CD14-positive monocyte (primary cell): ENCODE data around the gene CDC37L1. TPM values are rescaled to one million over a fixed set of nuclear protein-coding genes. Genes with fewer than 3 reads are reported as not detected.

Experiments
- DNase-seq, 3 donors: peaks; one replicate each; pipeline ENCODE4 v3.0.0-alpha.2; 2011 to 2022
- H2AFZ ChIP-seq: 2 replicates; pipeline ENCODE4 v1.6.0; 2012; ENCODE audit warnings: mild to moderate bottlenecking, low read depth, low read length, inconsistent platforms; ENCODE audit not compliant: insufficient read depth, poor library complexity, severe bottlenecking
- H3K27ac ChIP-seq, 2 donors: 1 replicate in 1 of 2; 2 replicates in 1 of 2; pipeline ENCODE4 v1.5.1; 2012 to 2013; ENCODE audit warnings: low read length in 2 of 2, control low read depth in 1 of 2, inconsistent platforms in 1 of 2, low read depth in 1 of 2, mild to moderate bottlenecking in 1 of 2
- H3K27me3 ChIP-seq, 2 donors: one replicate each; pipeline versions ENCODE4 v1.6.0 to v1.6.1; 2011 to 2013; ENCODE audit warnings: low read length in 2 of 2; ENCODE audit not compliant: control insufficient read depth in 2 of 2, insufficient read depth in 2 of 2
- H3K36me3 ChIP-seq, 2 donors: replicated peaks in 1 of 2; 1 replicate in 1 of 2; 2 replicates in 1 of 2; pipeline versions ENCODE4 v1.5.1 to v1.6.1; 2012 to 2013; ENCODE audit warnings: low read length in 2 of 2, control low read depth in 1 of 2, inconsistent platforms in 1 of 2, mild to moderate bottlenecking in 1 of 2; ENCODE audit not compliant: insufficient read depth in 2 of 2, control insufficient read depth in 1 of 2
- H3K4me1 ChIP-seq, 2 donors: 1 replicate in 1 of 2; 2 replicates in 1 of 2; pipeline versions ENCODE4 v1.5.1 to v1.6.1; 2012 to 2013; ENCODE audit warnings: low read length in 2 of 2, control low read depth in 1 of 2, inconsistent platforms in 1 of 2, mild to moderate bottlenecking in 1 of 2, moderate library complexity in 1 of 2; ENCODE audit not compliant: insufficient read depth in 2 of 2, control insufficient read depth in 1 of 2
- H3K4me2 ChIP-seq: replicated peaks from 2 replicates; pipeline ENCODE3; 2012; ENCODE audit warnings: low read length, moderate library complexity, mild to moderate bottlenecking; ENCODE audit not compliant: poor library complexity, severe bottlenecking; ENCODE audit errors: extremely low read depth
- H3K4me3 ChIP-seq, 3 experiments: fragments of 200-600 bp in 1 of 3; sonication (generic) in 1 of 3; replicated peaks in 1 of 3; 1 replicate in 2 of 3; 2 replicates in 1 of 3; pipeline ENCODE4 v1.5.1; 2011 to 2013; ENCODE audit warnings: low read length in 3 of 3, mild to moderate bottlenecking in 3 of 3, control low read depth in 2 of 3, low read depth in 2 of 3, inconsistent platforms in 1 of 3, moderate library complexity in 1 of 3
- H3K79me2 ChIP-seq: 2 replicates; pipeline ENCODE4 v1.6.0; 2012; ENCODE audit warnings: mild to moderate bottlenecking, control low read depth, inconsistent platforms, low read length, moderate library complexity; ENCODE audit not compliant: insufficient read depth
- H3K9ac ChIP-seq: 2 replicates; pipeline ENCODE4 v1.6.0; 2017; ENCODE audit warnings: low read length, mild to moderate bottlenecking; ENCODE audit not compliant: insufficient read depth, poor library complexity, severe bottlenecking
- H3K9me3 ChIP-seq, 2 donors: replicated peaks in 1 of 2; 1 replicate in 1 of 2; 2 replicates in 1 of 2; pipeline versions ENCODE4 v1.5.1 to v1.6.1; 2012 to 2013; ENCODE audit warnings: low read length in 2 of 2, control low read depth in 1 of 2; ENCODE audit not compliant: control insufficient read depth in 1 of 2, insufficient read depth in 1 of 2
- H4K20me1 ChIP-seq: 2 replicates; pipeline ENCODE4 v1.6.0; 2012; ENCODE audit warnings: mild to moderate bottlenecking, low read length, control low read depth, moderate library complexity; ENCODE audit not compliant: insufficient read depth
- H3K27ac Mint-ChIP-seq, 7 donors: one replicate each; pipeline ENCODE4 v1.8.0; 2020; ENCODE audit warnings: mild to moderate bottlenecking in 7 of 7, mixed read lengths in 7 of 7, moderate library complexity in 6 of 7, inconsistent platforms in 2 of 7
- H3K27me3 Mint-ChIP-seq, 3 donors: one replicate each; pipeline ENCODE4 v1.8.0; 2021 to 2022; ENCODE audit warnings: low read depth in 3 of 3, mild to moderate bottlenecking in 3 of 3, mixed read lengths in 3 of 3, moderate library complexity in 3 of 3, inconsistent platforms in 1 of 3
- H3K36me3 Mint-ChIP-seq, 2 donors: one replicate each; pipeline ENCODE4 v1.8.0; 2020; ENCODE audit warnings: mixed read lengths in 2 of 2, inconsistent platforms in 1 of 2, mild to moderate bottlenecking in 1 of 2
- H3K4me1 Mint-ChIP-seq: one replicate; pipeline ENCODE4 v1.8.0; 2020; ENCODE audit warnings: mild to moderate bottlenecking, mixed read lengths
- H3K4me3 Mint-ChIP-seq, 2 donors: one replicate each; pipeline ENCODE4 v1.8.0; 2020; ENCODE audit warnings: mild to moderate bottlenecking in 2 of 2, mixed read lengths in 2 of 2, moderate library complexity in 1 of 2
- H3K9me3 Mint-ChIP-seq, 7 donors: one replicate each; pipeline ENCODE4 v1.8.0; 2020 to 2022; ENCODE audit warnings: mixed read lengths in 7 of 7, mild to moderate bottlenecking in 6 of 7, moderate library complexity in 6 of 7, inconsistent platforms in 2 of 7
- CTCF ChIP-seq: fragments of 200-600 bp; IDR thresholded peaks from one replicate; pipeline ENCODE4 v1.8.0; 2022; ENCODE audit warnings: antibody characterized with exemption, mild to moderate bottlenecking
- WGBS: methylation state at CpG from one replicate; pipeline ENCODE4 v1.1.5; 2013; ENCODE audit warnings: missing lambda C conversion rate; ENCODE audit not compliant: insufficient coverage; 5-methylcytosine and 5-hydroxymethylcytosine counted together
- intact Hi-C, 2 donors: fragments of 100-400 bp; cut with micrococcal nuclease; formaldehyde crosslinking; loops; one replicate each; pipeline versions ENCODE4 v1.15.0 to v1.15.1; 2023
- polyA plus RNA-seq, 3 donors: library from polyadenylated mRNA; depleted of rRNA in 1 of 3; unstranded in 2 of 3; stranded (reverse) in 1 of 3; fragments of 300-500 nt in 2 of 3; fragments of >200 nt in 1 of 3; fragmentation: Illumina TruSeq in 2 of 3; gene quantifications; 1 replicate in 2 of 3; 2 replicates in 1 of 3; pipeline ENCODE4 v1.2.3, GENCODE V29; 2012 to 2021

The CDC37L1 gene
- polyA plus RNA-seq, 3 donors = 2.8 to 4.4 (median 2.8) TPM

GRCh38 chr9:4689021-4689420 is 9.7 kb downstream of the CDC37L1 start:
- no peaks in the 10 kb centered on the region for H4K20me1 ChIP-seq
- Mint-ChIP-seq H3K4me3 (no peak overlapping the region), H3K9me3 (no peaks in the 10 kb centered on the region), H3K27ac (peak overlapping the region in 2 of 7 donors; percentile 40 to 71), H3K4me1 (no peaks in the 10 kb centered on the region), H3K27me3 (no peaks in the 10 kb centered on the region), H3K36me3 (peaks cover 49 to 64% of the 10 kb centered on the region in 2 donors)
- no peak for TF ChIP-seq CTCF
- no peak overlapping the region for H3K27ac ChIP-seq
- H3K4me1 ChIP-seq = no peaks in the 10 kb centered on the region
- WGBS = 71% methylated on average over 1 of the region's 2 CpGs
- H2AFZ ChIP-seq = no peak overlapping the region
- DNase-seq = no peak
- peaks cover 5% of the 10 kb centered on the region for H3K79me2 ChIP-seq
- no peak overlapping the region for H3K4me2 ChIP-seq
- H3K36me3 ChIP-seq = peaks cover 54 to 74% of the 10 kb centered on the region in 2 donors
- no peak overlapping the region for H3K4me3 ChIP-seq
- H3K9me3 ChIP-seq = no peaks in the 10 kb centered on the region
- no peaks in the 10 kb centered on the region for H3K27me3 ChIP-seq
- intact Hi-C loops = no loop called here
- H3K9ac ChIP-seq = no peak overlapping the region

GRCh38 chr9:4689687-4690104 is 10.3 kb downstream of the CDC37L1 start:
- peaks cover 54 to 70% of the 10 kb centered on the region in 2 donors for H3K36me3 Mint-ChIP-seq
- WGBS = 100% methylated on average over 1 of the region's 1 CpG
- no peaks in the 10 kb centered on the region for H3K9me3 Mint-ChIP-seq
- Histone ChIP-seq H3K79me2 (peaks cover 5% of the 10 kb centered on the region), H3K9me3 (no peaks in the 10 kb centered on the region), H3K27ac (no peak overlapping the region), H3K36me3 (peaks cover 58 to 80% of the 10 kb centered on the region in 2 donors), H2AFZ (no peak overlapping the region), H3K4me2 (no peak overlapping the region), H3K4me3 (no peak overlapping the region), H3K9ac (no peak overlapping the region), H4K20me1 (no peaks in the 10 kb centered on the region), H3K4me1 (no peaks in the 10 kb centered on the region), H3K27me3 (no peaks in the 10 kb centered on the region)
- TF ChIP-seq CTCF = no peak
- no peak for DNase-seq
- no peaks in the 10 kb centered on the region for H3K4me1 Mint-ChIP-seq
- intact Hi-C loops = no loop called here
- H3K27me3 Mint-ChIP-seq = no peaks in the 10 kb centered on the region
- H3K4me3 Mint-ChIP-seq = no peak overlapping the region
- no peak overlapping the region for H3K27ac Mint-ChIP-seq
